BLaER1 treated with 17β-estradiol and CSF1 and Interleukin-3, amounts not matched to agents 10 nM and 100 nM (cell line): ENCODE measurements around the gene TXNDC16.

Experiments used
- H3K27ac ChIP-seq, 11 experiments: shearing (Covaris generic); formaldehyde crosslinking; 2 replicates each; pipeline ENCODE4 v1.8.1; 2022
- H3K27me3 ChIP-seq, 11 experiments: shearing (Covaris generic); formaldehyde crosslinking; 2 replicates each; pipeline ENCODE4 v1.8.1; 2022
- H3K36me3 ChIP-seq, 11 experiments: shearing (Covaris generic); formaldehyde crosslinking; 2 replicates each; pipeline ENCODE4 v1.8.1; 2022
- H3K4me1 ChIP-seq, 10 experiments: shearing (Covaris generic); formaldehyde crosslinking; 2 replicates each; pipeline ENCODE4 v1.8.1; 2022
- H3K4me2 ChIP-seq, 11 experiments: shearing (Covaris generic); formaldehyde crosslinking; 2 replicates each; pipeline ENCODE4 v1.8.1; 2022
- H3K4me3 ChIP-seq, 10 experiments: shearing (Covaris generic); formaldehyde crosslinking; 2 replicates each; pipeline ENCODE4 v1.8.1; 2022
- H3K9ac ChIP-seq, 11 experiments: shearing (Covaris generic); formaldehyde crosslinking; 2 replicates each; pipeline ENCODE4 v1.8.1; 2022
- H3K9me3 ChIP-seq, 11 experiments: shearing (Covaris generic); formaldehyde crosslinking; replicated peaks in 1 of 11; 2 replicates each; pipeline ENCODE4 v1.8.1; 2022
- H4K20me1 ChIP-seq, 11 experiments: shearing (Covaris generic); formaldehyde crosslinking; 2 replicates each; pipeline ENCODE4 v1.8.1; 2022
- Cebpa-rat ChIP-seq, 11 experiments: shearing (Covaris generic); IDR thresholded peaks; 2 replicates each; pipeline ENCODE4 v1.8.1; 2022

TXNDC16 gene

GRCh38 chr14:52443506-52443905 is 108.8 kb downstream of the TXNDC16 start:
- no peak overlapping the region for H3K4me2 ChIP-seq
- H3K4me1 ChIP-seq, result no peaks in the 10 kb centered on the region
- H3K9ac ChIP-seq, result no peak overlapping the region
- no peak overlapping the region for H3K27ac ChIP-seq
- peaks cover 9 to 49% (median 25%) of the 10 kb centered on the region in 11 experiments for H3K36me3 ChIP-seq
- H4K20me1 ChIP-seq, result no peaks in the 10 kb centered on the region
- no peak overlapping the region for H3K4me3 ChIP-seq
- no peak for TF ChIP-seq Cebpa-rat (IDR thresholded peaks at IDR 0.05)
- H3K27me3 ChIP-seq, result no peaks in the 10 kb centered on the region
- peaks cover 12 to 21% (median 16%) of the 10 kb centered on the region in 11 experiments; a peak in 19 of 22 replicates for H3K9me3 ChIP-seq

DNA sequence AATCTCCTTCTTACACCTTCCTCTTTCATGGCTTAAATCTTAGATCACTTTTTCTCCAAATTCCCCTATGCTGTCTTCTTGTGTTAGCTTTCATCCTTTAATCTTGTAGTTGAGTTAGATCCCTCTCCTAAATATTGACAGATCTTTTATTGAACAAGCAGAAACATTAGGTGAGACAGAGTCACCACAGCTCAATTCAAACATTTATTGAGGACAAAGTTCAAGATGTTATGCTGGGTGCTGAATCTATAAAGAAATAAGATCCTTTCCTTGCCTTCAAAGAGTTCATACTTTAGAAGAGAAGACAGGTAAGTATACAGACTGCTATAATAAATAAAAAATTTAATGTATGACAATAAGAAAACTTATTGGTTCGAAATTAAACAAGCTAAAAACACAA is 109.7 kb downstream of the TXNDC16 start:
- Histone ChIP-seq H3K36me3 (peaks cover 9 to 52% (median 25%) of the 10 kb centered on the region in 11 experiments), H3K4me3 (no peak overlapping the region), H3K4me2 (no peak overlapping the region), H3K27me3 (no peaks in the 10 kb centered on the region), H4K20me1 (no peaks in the 10 kb centered on the region), H3K9me3 (peaks cover 5 to 15% (median 11%) of the 10 kb centered on the region in 11 experiments; a peak in 16 of 22 replicates), H3K4me1 (no peaks in the 10 kb centered on the region), H3K9ac (no peak overlapping the region), H3K27ac (no peak overlapping the region)
- TF ChIP-seq Cebpa-rat (IDR thresholded peaks at IDR 0.05), result no peak

GRCh38 chr14:52442166-52442565 is 110.1 kb downstream of the TXNDC16 start:
- H3K4me1 ChIP-seq, result no peaks in the 10 kb centered on the region
- no peaks in the 10 kb centered on the region for H4K20me1 ChIP-seq
- H3K36me3 ChIP-seq, result peaks cover 6 to 51% (median 23%) of the 10 kb centered on the region in 11 experiments
- H3K27ac ChIP-seq, result no peak overlapping the region
- no peak for TF ChIP-seq Cebpa-rat (IDR thresholded peaks at IDR 0.05)
- H3K4me2 ChIP-seq, result no peak overlapping the region
- no peak overlapping the region for H3K4me3 ChIP-seq
- H3K9ac ChIP-seq, result no peak overlapping the region
- H3K27me3 ChIP-seq, result no peaks in the 10 kb centered on the region
- H3K9me3 ChIP-seq, result peaks cover 2 to 11% (median 7%) of the 10 kb centered on the region in 11 experiments; a peak in 15 of 22 replicates

- no peaks in the 10 kb centered on the region for H3K4me1 ChIP-seq
- no peaks in the 10 kb centered on the region for H3K27me3 ChIP-seq
- H4K20me1 ChIP-seq, result no peaks in the 10 kb centered on the region
- no peak overlapping the region for H3K4me2 ChIP-seq
- TF ChIP-seq Cebpa-rat (IDR thresholded peaks at IDR 0.05), result no peak
- H3K9me3 ChIP-seq, result no peaks in the 10 kb centered on the region
- H3K27ac ChIP-seq, result no peak overlapping the region
- no peak overlapping the region for H3K4me3 ChIP-seq
- H3K36me3 ChIP-seq, result peaks cover 0 to 43% (median 15%) of the 10 kb centered on the region in 11 experiments; a peak in 13 of 22 replicates
- H3K9ac ChIP-seq, result no peak overlapping the region
Observed at GRCh38 chr14:52439476-52439875, 112.8 kb downstream of the TXNDC16 start.

DNA sequence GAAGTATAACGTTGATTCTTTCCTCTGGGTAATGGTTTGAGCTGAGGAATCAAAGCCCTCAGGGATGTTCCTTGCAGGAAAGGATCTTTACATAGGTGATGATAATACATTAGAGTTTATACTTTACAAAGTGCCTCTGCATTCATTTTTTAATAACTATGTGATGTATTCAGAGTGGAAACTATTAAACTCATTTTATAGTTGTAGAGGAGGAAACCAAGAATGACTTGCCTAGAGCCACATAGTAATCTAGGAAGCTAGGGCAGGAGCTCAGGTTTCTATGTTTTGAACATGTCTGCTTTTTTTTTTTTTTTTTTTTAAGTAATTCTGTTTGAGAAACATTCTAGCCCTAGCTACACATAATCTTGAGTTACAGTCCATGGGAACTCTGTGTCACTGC is 117.3 kb downstream of the TXNDC16 start:
- H3K27me3 ChIP-seq, result no peaks in the 10 kb centered on the region
- no peak overlapping the region for H3K4me2 ChIP-seq
- peaks cover 0 to 45% (median 21%) of the 10 kb centered on the region in 11 experiments; a peak in 17 of 22 replicates for H3K36me3 ChIP-seq
- no peaks in the 10 kb centered on the region for H4K20me1 ChIP-seq
- H3K9ac ChIP-seq, result no peak overlapping the region
- no peak overlapping the region for H3K4me3 ChIP-seq
- no peaks in the 10 kb centered on the region for H3K4me1 ChIP-seq
- H3K9me3 ChIP-seq, result no peaks in the 10 kb centered on the region
- H3K27ac ChIP-seq, result no peak overlapping the region
- no peak for TF ChIP-seq Cebpa-rat (IDR thresholded peaks at IDR 0.05)

DNA sequence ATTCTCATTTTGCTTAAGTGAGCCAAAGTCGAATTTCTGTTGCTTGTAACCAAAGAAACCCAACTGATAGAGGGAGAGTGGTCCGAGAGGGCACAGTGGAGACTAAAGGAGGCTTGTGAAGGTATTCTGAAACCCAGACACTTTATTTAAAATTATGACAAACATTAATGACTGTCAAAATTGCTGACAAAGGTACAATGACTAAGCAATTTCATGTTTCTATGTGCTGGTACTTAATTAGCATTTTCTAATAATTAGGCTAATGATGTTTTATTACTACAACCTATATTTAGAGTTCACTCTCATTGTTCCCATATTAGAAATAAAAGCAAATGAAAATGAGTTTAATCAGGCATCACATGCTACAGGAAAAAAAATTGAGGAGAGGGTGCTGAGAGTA is 121.8 kb downstream of the TXNDC16 start:
- TF ChIP-seq Cebpa-rat (IDR thresholded peaks at IDR 0.05), result no peak
- no peaks in the 10 kb centered on the region for H3K27me3 ChIP-seq
- H3K4me1 ChIP-seq, result no peaks in the 10 kb centered on the region
- no peak overlapping the region for H3K9ac ChIP-seq
- H3K4me2 ChIP-seq, result no peak overlapping the region
- no peaks in the 10 kb centered on the region for H4K20me1 ChIP-seq
- H3K4me3 ChIP-seq, result no peak overlapping the region
- no peaks in the 10 kb centered on the region for H3K9me3 ChIP-seq
- H3K27ac ChIP-seq, result no peak overlapping the region
- peaks cover 0 to 26% (median 11%) of the 10 kb centered on the region in 11 experiments; a peak in 14 of 22 replicates for H3K36me3 ChIP-seq

DNA sequence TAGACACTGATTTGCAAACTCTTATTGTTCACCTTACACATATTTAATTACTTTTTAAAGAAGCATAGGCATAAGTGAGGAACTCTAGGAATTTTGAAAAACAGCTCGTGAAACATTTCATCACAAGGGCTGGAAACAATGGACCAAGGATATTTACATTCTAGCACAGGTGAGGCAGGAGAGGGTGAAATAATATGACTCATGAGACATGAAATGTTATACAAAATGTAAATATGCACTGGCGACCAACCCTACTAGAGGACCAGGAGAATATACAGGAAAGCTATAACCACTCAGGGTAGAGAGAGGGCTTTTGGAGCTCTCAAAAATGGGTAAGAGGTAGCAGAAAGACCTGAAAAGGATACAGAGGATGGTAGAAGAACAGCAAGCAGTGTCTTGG is 122.9 kb downstream of the TXNDC16 start:
- Histone ChIP-seq H3K9me3 (no peaks in the 10 kb centered on the region), H4K20me1 (no peaks in the 10 kb centered on the region), H3K4me2 (no peak overlapping the region), H3K9ac (no peak overlapping the region), H3K36me3 (peaks cover 0 to 24% (median 9%) of the 10 kb centered on the region in 11 experiments; a peak in 11 of 22 replicates), H3K27me3 (no peaks in the 10 kb centered on the region), H3K27ac (no peak overlapping the region), H3K4me1 (no peaks in the 10 kb centered on the region), H3K4me3 (no peak overlapping the region)
- TF ChIP-seq Cebpa-rat (IDR thresholded peaks at IDR 0.05), result no peak

DNA sequence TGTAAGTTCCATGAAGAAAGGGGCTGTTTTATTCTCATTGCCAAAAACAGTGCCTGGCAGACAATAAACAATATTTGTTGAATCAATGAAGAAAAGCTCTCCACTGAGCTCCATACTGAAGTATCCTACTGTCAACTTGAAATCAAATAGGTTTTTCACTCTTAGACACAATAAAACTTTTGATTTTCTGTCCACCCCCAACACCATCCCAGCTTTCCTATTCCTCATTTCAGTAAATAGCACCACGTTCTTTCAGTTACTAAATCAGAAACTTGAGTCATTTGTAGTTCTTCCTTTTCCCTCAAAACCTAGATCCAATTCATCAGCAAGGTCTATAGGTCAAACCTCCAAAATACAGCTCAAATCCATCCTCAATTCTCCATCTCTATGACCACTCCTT is 124.8 kb downstream of the TXNDC16 start:
- H3K4me1 ChIP-seq, result no peaks in the 10 kb centered on the region
- no peak for TF ChIP-seq Cebpa-rat (IDR thresholded peaks at IDR 0.05)
- H3K27ac ChIP-seq, result no peak overlapping the region
- no peak overlapping the region for H3K4me3 ChIP-seq
- H3K4me2 ChIP-seq, result no peak overlapping the region
- H3K36me3 ChIP-seq, result peaks cover 0 to 17% (median 9%) of the 10 kb centered on the region in 11 experiments; a peak in 10 of 22 replicates
- H4K20me1 ChIP-seq, result no peaks in the 10 kb centered on the region
- no peak overlapping the region for H3K9ac ChIP-seq
- no peaks in the 10 kb centered on the region for H3K9me3 ChIP-seq
- H3K27me3 ChIP-seq, result no peaks in the 10 kb centered on the region

DNA sequence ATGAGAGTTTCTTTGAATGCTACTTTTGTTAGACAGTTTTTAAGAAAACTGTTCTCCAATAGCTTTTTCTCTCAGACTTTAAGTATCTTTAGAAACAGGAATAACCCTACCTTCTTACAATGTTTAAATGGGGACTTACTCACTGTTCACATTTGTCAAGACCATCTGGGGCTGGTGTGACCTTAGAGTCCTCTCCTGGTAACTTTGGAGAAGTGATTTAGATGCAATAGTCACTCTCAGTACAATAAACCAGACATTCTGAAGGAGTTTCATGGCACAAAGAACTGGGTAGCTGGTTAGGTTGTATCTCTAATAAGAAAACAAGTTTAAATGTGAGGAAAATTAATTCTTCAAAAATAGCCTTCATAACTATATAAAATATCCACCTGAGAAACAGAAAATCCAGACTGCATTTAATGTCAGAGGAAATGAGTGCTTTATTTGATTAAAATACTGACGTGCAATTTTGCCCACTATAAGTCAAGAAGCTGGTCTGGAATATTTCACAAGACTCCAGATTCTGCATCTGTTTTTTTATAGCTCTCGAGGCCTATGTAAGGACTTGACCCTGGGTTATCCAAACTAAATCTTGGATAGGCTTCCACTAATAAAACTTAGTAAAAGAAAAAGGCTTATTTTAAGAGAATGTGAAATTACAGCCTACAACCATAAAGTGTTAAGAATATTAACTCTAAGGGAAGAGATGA is 129.5 kb downstream of the TXNDC16 start:
- H3K27me3 ChIP-seq, result no peaks in the 10 kb centered on the region
- H4K20me1 ChIP-seq, result no peaks in the 10 kb centered on the region
- H3K27ac ChIP-seq, result no peak overlapping the region
- TF ChIP-seq Cebpa-rat (IDR thresholded peaks at IDR 0.05), result no peak
- no peaks in the 10 kb centered on the region for H3K9me3 ChIP-seq
- no peaks in the 10 kb centered on the region for H3K4me1 ChIP-seq
- no peak overlapping the region for H3K9ac ChIP-seq
- H3K36me3 ChIP-seq, result no peaks in the 10 kb centered on the region
- H3K4me3 ChIP-seq, result no peak overlapping the region
- no peak overlapping the region for H3K4me2 ChIP-seq

DNA sequence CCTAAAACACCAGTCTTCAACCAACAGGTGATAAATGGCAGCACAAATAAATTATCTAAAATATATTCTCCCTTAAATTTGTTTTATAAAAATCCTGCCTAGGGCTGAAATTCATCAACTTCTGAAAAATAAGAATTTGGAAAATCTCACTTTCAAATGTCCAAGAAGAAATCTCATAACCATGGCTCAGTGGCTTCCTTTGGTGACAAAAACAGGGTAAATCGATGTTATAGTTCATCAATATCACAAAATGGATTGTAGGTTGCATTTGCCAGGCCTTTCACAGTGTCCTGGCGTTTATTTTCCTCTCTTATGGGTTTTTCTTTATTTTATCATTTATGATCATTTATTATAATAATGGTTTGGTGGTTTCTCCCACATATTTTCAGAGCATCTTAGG is 135.2 kb downstream of the TXNDC16 start:
- Histone ChIP-seq H3K36me3 (no peaks in the 10 kb centered on the region), H3K9ac (no peak overlapping the region), H3K27me3 (no peaks in the 10 kb centered on the region), H3K9me3 (no peaks in the 10 kb centered on the region), H3K4me2 (no peak overlapping the region), H3K27ac (no peak overlapping the region), H3K4me3 (no peak overlapping the region), H4K20me1 (no peaks in the 10 kb centered on the region), H3K4me1 (no peaks in the 10 kb centered on the region)
- no peak for TF ChIP-seq Cebpa-rat (IDR thresholded peaks at IDR 0.05)
